HCT116 (cell line): ENCODE data around the gene TMEM44. TPM values are rescaled to one million over a fixed set of nuclear protein-coding genes. Genes with fewer than 3 reads are reported as not detected.

Source experiments
- CBX3 ChIP-seq: IDR thresholded peaks from 2 replicates; pipeline ENCODE4 v1.6.1; 2012; ENCODE audit warnings: low read depth
- EGR1 ChIP-seq: IDR thresholded peaks from 2 replicates; pipeline ENCODE4 v1.6.1; 2012; ENCODE audit warnings: low read depth
- POLR2A ChIP-seq: IDR thresholded peaks from 2 replicates; pipeline ENCODE4 v1.7.0; 2011; ENCODE audit warnings: borderline replicate concordance; ENCODE audit not compliant: insufficient read depth, insufficient read length; ENCODE audit errors: extremely low read depth
- POLR2AphosphoS5 ChIP-seq: IDR thresholded peaks from 2 replicates; pipeline ENCODE4 v1.6.1; 2011; ENCODE audit warnings: mild to moderate bottlenecking, low read depth, low read length, moderate library complexity
- total RNA-seq: library from RNA; stranded (reverse); gene quantifications from one replicate; pipeline ENCODE4 v1.2.1, GENCODE V29; 2021; ENCODE audit not compliant: unreplicated experiment
- TF ChIP-seq, protein P1 (sequence below): IDR thresholded peaks from 2 replicates; pipeline ENCODE4 v1.6.1; 2012
- TF ChIP-seq, protein P2 (sequence below): IDR thresholded peaks from 2 replicates; pipeline ENCODE4 v1.6.1; 2011; ENCODE audit warnings: mild to moderate bottlenecking, low read length, moderate library complexity; ENCODE audit not compliant: insufficient replicate concordance; ENCODE audit errors: extremely low read depth
- TF ChIP-seq, protein P3 (sequence below), 3 experiments: fragments of 200-600 bp in 1 of 3; sonication (generic) in 1 of 3; IDR thresholded peaks in 2 of 3; conservative IDR thresholded peaks in 1 of 3; 2 replicates each; pipeline ENCODE4 v1.5.1; 2012 to 2017; ENCODE audit warnings: low read depth in 2 of 3, low read length in 2 of 3, antibody characterized with exemption in 1 of 3, borderline replicate concordance in 1 of 3, control low read depth in 1 of 3, mild to moderate bottlenecking in 1 of 3, mixed read lengths in 1 of 3, mixed run types in 1 of 3, moderate library complexity in 1 of 3; ENCODE audit not compliant: insufficient read depth in 1 of 3

TMEM44 gene
- total RNA-seq, 1 experiment from 2014 or later: 30.3 TPM

DNA sequence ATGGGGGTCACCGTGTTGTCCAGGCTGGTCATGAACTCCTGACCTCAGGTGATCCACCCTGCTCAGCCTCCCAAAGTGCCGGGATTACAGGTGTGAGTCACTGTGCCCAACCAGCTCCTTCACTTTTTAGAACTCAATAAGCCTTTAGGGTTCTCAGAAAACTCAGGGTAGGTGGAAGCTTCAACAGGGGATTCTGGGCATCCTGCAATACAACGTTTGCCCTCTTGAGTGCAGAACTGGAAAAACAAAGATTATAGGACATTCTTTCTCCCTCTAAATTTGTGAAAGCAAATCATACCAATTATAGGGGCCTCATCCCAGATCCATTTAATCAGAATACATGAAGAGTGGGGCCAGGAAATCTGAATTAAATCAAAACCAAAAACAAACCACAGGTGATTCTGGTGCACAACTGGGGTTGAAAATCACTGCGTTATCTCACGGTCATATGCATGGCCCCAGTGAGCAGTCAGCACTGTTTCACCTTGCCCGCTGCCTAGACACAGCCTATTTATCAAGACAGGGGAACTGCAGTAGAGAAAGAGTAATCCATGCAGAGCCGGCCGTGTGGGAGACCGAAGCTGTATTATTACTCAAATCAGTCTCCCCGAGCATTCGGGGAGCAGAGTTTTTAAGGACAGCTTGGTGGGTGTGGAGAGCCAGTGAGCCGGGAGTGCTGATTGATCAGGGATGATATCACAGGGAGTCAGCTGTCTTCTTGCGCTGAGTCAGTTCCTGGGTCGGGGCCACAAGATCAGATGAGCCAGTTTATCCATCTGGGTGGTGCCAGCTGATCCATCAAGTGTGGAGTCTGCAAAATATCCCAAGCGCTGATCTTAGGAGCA is 58.4 kb downstream of the TMEM44 start (continued):
- TF ChIP-seq, protein P1, sequence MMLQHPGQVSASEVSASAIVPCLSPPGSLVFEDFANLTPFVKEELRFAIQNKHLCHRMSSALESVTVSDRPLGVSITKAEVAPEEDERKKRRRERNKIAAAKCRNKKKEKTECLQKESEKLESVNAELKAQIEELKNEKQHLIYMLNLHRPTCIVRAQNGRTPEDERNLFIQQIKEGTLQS: no peak; the same call in 1 of the 2 replicates
- TF ChIP-seq CBX3: no peak
- TF ChIP-seq, protein P2, sequence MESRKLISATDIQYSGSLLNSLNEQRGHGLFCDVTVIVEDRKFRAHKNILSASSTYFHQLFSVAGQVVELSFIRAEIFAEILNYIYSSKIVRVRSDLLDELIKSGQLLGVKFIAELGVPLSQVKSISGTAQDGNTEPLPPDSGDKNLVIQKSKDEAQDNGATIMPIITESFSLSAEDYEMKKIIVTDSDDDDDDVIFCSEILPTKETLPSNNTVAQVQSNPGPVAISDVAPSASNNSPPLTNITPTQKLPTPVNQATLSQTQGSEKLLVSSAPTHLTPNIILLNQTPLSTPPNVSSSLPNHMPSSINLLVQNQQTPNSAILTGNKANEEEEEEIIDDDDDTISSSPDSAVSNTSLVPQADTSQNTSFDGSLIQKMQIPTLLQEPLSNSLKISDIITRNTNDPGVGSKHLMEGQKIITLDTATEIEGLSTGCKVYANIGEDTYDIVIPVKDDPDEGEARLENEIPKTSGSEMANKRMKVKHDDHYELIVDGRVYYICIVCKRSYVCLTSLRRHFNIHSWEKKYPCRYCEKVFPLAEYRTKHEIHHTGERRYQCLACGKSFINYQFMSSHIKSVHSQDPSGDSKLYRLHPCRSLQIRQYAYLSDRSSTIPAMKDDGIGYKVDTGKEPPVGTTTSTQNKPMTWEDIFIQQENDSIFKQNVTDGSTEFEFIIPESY: no peak
- TF ChIP-seq, protein P3, sequence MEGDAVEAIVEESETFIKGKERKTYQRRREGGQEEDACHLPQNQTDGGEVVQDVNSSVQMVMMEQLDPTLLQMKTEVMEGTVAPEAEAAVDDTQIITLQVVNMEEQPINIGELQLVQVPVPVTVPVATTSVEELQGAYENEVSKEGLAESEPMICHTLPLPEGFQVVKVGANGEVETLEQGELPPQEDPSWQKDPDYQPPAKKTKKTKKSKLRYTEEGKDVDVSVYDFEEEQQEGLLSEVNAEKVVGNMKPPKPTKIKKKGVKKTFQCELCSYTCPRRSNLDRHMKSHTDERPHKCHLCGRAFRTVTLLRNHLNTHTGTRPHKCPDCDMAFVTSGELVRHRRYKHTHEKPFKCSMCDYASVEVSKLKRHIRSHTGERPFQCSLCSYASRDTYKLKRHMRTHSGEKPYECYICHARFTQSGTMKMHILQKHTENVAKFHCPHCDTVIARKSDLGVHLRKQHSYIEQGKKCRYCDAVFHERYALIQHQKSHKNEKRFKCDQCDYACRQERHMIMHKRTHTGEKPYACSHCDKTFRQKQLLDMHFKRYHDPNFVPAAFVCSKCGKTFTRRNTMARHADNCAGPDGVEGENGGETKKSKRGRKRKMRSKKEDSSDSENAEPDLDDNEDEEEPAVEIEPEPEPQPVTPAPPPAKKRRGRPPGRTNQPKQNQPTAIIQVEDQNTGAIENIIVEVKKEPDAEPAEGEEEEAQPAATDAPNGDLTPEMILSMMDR (IDR thresholded peaks at IDR 0.05 in 2 of 3, conservative IDR thresholded peaks at IDR 0.05 in 1 of 3; ENCODE audit: borderline replicate concordance in 1 of 3, insufficient read depth in 1 of 3, low read depth in 2 of 3, low read length in 2 of 3): 0 out of 6 replicates have a peak, but pooled peaks of 1 of the 3 experiments have one; percentile 16
- TF ChIP-seq POLR2A: no peak
- TF ChIP-seq EGR1: no peak
- TF ChIP-seq POLR2AphosphoS5: no peak
- TF ChIP-seq, all 23 proteins: peak for 4
